Type B pancreatic cell (in vitro differentiated cells): ENCODE measurements around the gene MLF2. TPM values are rescaled to one million over a fixed set of nuclear protein-coding genes. Genes with fewer than 3 reads are reported as not detected.

Source experiments
- DNase-seq: peaks from one replicate; pipeline ENCODE4 v3.0.0; 2021; ENCODE audit warnings: mixed read lengths; ENCODE audit not compliant: unreplicated experiment; ENCODE audit errors: extremely low spot score
- H3K27ac Mint-ChIP-seq: 2 replicates; pipeline ENCODE4 v1.8.0; 2021; ENCODE audit warnings: mild to moderate bottlenecking, mixed read lengths
- H3K27me3 Mint-ChIP-seq: 2 replicates; pipeline ENCODE4 v1.8.0; 2021; ENCODE audit warnings: mixed read lengths
- H3K36me3 Mint-ChIP-seq: 2 replicates; pipeline ENCODE4 v1.8.0; 2021; ENCODE audit warnings: mixed read lengths
- H3K4me1 Mint-ChIP-seq: one replicate; pipeline ENCODE4 v1.8.0; 2021; ENCODE audit warnings: mixed read lengths; ENCODE audit not compliant: unreplicated experiment
- H3K4me3 Mint-ChIP-seq: 2 replicates; pipeline ENCODE4 v1.8.0; 2021; ENCODE audit warnings: mild to moderate bottlenecking, mixed read lengths
- H3K9me3 Mint-ChIP-seq: 2 replicates; pipeline ENCODE4 v1.8.0; 2021; ENCODE audit warnings: mixed read lengths
- total RNA-seq: library from RNA; stranded (reverse); gene quantifications from 2 replicates; pipeline ENCODE4 v1.2.1, GENCODE V29; 2021; ENCODE audit warnings: low replicate concordance
- TF ChIP-seq, protein P1 (sequence below): fragments of 200-600 bp; sonication (generic); conservative IDR thresholded peaks from 2 replicates; pipeline ENCODE4 v1.5.0; 2021; ENCODE audit warnings: antibody characterized with exemption, mild to moderate bottlenecking

MLF2 gene
- total RNA-seq, 1 donor from 2014 or later: 187 TPM

DNA sequence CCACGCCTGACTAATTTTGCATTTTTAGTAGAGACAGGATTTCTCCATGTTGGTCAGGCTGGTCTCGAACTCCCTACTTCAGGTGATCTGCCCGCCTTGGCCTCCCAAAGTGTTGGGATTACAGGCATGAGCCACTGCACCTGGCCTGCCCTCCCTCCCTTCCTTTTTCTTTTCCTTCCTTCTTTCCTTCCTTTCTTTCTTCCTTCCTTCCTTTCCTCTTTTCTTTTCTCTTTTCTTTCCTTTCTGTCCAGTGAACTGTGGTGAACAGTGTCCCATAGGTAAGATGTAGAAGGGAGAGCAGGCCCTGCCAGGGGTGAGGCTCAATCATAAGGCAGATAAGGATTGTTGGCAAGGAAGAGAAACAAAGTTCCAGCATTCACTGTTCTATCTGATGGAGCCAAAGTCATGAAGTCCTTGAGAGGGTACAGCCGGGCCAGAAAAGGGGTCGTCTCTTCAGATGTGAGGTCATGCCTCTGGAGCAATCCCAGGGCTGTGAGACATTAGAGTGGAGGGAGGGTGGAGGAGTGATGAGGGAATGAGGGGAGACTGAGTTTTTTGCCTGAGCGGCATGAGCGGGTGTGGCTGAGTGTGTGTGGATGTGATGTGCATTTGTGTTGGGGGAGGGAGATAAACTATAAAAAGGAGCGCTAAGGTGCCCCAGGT is 4.2 kb upstream of the MLF2 start:
- Mint-ChIP-seq H3K27ac (no peak overlapping the region), H3K36me3 (no peaks in the 10 kb centered on the region), H3K27me3 (no peaks in the 10 kb centered on the region), H3K4me1 (peaks cover 19% of the 10 kb centered on the region), H3K4me3 (no peak overlapping the region), H3K9me3 (peaks cover under 1% of the 10 kb centered on the region)
- no peak for DNase-seq
- TF ChIP-seq, protein P1, sequence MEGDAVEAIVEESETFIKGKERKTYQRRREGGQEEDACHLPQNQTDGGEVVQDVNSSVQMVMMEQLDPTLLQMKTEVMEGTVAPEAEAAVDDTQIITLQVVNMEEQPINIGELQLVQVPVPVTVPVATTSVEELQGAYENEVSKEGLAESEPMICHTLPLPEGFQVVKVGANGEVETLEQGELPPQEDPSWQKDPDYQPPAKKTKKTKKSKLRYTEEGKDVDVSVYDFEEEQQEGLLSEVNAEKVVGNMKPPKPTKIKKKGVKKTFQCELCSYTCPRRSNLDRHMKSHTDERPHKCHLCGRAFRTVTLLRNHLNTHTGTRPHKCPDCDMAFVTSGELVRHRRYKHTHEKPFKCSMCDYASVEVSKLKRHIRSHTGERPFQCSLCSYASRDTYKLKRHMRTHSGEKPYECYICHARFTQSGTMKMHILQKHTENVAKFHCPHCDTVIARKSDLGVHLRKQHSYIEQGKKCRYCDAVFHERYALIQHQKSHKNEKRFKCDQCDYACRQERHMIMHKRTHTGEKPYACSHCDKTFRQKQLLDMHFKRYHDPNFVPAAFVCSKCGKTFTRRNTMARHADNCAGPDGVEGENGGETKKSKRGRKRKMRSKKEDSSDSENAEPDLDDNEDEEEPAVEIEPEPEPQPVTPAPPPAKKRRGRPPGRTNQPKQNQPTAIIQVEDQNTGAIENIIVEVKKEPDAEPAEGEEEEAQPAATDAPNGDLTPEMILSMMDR: no peak

DNA sequence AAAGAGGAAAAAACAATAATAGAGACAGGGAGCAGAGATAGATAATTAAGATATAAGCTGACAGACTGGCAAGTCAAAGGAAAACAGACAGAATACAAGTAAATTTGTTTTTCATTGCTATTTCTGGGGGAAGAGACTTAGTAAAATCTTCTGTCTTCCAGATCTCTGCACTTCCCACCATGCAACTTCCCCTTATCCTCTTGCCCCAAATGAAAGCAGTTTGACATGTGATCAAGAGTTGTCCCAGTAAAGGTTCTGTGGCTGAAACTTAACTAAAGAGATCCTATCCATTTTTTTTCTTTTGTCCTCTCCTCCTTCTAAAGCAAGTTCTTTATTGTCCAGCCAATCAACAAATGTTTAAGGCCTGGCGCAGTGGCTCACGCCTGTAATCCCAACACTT is 1.5 kb upstream of the MLF2 start:
- peak overlapping the region; percentile 99 for H3K4me3 Mint-ChIP-seq

DNA sequence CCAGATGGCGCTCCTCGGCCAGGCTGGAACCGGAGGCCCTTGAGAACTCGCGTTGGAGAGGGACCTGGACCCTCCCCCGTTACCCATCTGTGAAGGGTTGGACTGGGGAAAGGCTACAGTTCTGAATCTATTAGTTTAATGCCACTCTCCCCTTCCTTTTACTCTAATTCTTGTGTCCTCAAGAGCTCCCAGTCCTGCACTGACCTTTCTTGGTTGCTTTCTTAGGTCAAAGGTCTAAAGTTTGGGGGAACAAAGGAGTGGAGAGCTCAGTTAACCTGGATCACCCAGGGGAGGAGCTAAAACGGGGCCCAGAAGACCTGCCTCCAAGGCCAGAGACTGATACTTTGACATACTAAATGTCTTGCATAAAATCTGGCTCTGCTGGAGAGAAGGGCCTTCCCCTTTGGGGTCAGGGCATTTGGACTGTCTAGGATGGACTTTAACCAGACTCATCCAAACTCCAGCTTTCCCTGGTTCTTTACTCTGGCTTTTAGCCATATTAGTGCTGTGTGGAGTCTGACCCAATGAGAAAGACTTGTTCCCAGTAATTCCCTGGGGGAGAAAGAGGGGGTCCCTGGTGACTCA is 923 bp upstream of the MLF2 start:
- DNase-seq: no peak
- peaks cover 14% of the 10 kb centered on the region for H3K36me3 Mint-ChIP-seq
- no peaks in the 10 kb centered on the region for H3K9me3 Mint-ChIP-seq
- TF ChIP-seq, protein P1: no peak
- H3K4me3 Mint-ChIP-seq: peak overlapping the region; percentile 99
- peak overlapping the region; percentile 100 for H3K27ac Mint-ChIP-seq
- H3K27me3 Mint-ChIP-seq: no peaks in the 10 kb centered on the region
- peaks cover 18% of the 10 kb centered on the region for H3K4me1 Mint-ChIP-seq

More for the DNA sequence above, 1.5 kb upstream of the MLF2 start:
- no peaks in the 10 kb centered on the region for H3K27me3 Mint-ChIP-seq
- H3K27ac Mint-ChIP-seq: peak overlapping the region; percentile 100
- peaks cover 18% of the 10 kb centered on the region for H3K4me1 Mint-ChIP-seq
- no peaks in the 10 kb centered on the region for H3K9me3 Mint-ChIP-seq
- DNase-seq: no peak
- H3K36me3 Mint-ChIP-seq: peaks cover 10% of the 10 kb centered on the region
- TF ChIP-seq, protein P1: no peak

DNA sequence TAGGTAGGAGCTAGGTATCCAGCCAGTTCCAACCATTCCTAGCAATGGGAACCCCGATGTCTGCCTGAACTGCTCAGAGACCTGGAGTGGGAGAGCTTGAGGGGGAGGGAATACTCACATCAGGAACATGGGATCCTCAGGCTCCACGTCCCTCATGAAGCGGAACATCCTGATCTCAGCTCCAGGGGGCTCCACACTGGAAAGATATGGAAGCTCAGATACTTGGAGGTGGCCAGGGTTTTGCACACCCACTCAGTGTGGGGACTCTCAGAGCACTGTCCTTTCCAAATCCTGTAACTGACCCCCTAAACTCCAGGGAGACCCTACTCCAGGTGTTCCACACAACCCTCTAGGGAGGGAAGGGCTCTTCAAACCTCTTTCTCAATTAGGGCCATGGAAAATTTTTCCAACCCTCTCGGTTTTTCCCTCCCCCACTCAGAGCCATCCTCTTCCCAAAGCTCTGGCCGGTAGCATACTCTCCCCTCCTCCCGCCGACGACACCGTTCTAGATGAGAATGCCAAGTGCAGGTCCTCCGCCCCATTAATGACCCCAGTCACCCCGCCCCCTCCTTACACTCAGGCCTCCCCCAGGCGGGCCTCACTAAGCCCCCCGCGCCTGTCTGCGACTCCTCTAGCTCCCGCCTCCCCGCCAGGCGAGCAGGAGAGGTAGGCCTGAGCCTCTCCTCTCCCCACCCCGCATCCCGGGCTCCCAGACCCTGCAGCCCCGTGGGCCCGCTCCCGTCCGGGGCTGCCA is 597 bp downstream of the MLF2 start:
- H3K4me1 Mint-ChIP-seq: peaks cover 18% of the 10 kb centered on the region
- peak overlapping the region; percentile 99 for H3K4me3 Mint-ChIP-seq
- TF ChIP-seq, protein P1: peak; percentile 61
- no peak for DNase-seq
- H3K27ac Mint-ChIP-seq: peak overlapping the region; percentile 100
- H3K9me3 Mint-ChIP-seq: no peaks in the 10 kb centered on the region
- H3K27me3 Mint-ChIP-seq: no peaks in the 10 kb centered on the region
- H3K36me3 Mint-ChIP-seq: peaks cover 26% of the 10 kb centered on the region

DNA sequence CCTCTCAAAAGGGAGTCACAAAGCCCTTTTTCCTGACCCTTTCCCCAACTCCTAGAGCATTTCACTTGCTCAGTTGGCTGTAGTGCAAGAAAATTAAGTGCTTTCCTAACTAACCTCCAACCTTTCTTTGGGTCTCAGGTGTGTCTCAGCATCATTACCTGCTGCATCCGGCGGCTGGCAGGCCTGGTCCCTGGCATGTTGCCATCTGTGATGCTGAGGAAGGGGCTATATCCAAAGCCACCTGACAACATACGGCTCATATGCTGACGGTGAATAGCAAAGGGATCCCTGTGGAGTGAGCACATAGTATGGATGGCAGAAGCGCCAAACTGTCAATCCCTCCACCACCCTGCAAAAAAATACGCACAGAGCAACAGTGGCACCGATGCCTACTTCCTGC is 1.2 kb downstream of the MLF2 start:
- peaks cover 30% of the 10 kb centered on the region for H3K36me3 Mint-ChIP-seq
- TF ChIP-seq, protein P1: no peak
- peaks cover 18% of the 10 kb centered on the region for H3K4me1 Mint-ChIP-seq
- no peak for DNase-seq
- no peaks in the 10 kb centered on the region for H3K9me3 Mint-ChIP-seq
- H3K27ac Mint-ChIP-seq: peak overlapping the region; percentile 100
- no peaks in the 10 kb centered on the region for H3K27me3 Mint-ChIP-seq
- peak overlapping the region; percentile 99 for H3K4me3 Mint-ChIP-seq
